Liver (tissue), 3 donors: ENCODE data around the gene MAN1C1.

ENCODE experiments used
- ATF3 ChIP-seq: IDR thresholded peaks from 2 replicates; pipeline ENCODE4 v1.6.1; 2016; ENCODE audit warnings: antibody characterized with exemption
- CTCF ChIP-seq: fragments of 150-350 bp; IDR thresholded peaks from 2 replicates; pipeline ENCODE4 v1.5.1; 2017; ENCODE audit warnings: improper control_type of control experiment, low read depth, low read length; ENCODE audit not compliant: missing input control
- JUND ChIP-seq, 2 donors: IDR thresholded peaks; 2 replicates each; pipeline ENCODE4 v1.6.1; 2016; ENCODE audit warnings: antibody characterized with exemption in 2 of 2
- NR2F2 ChIP-seq: IDR thresholded peaks from 2 replicates; pipeline ENCODE4 v1.6.1; 2016; ENCODE audit warnings: antibody characterized with exemption
- RAD21 ChIP-seq, 2 donors: IDR thresholded peaks; 2 replicates each; pipeline ENCODE4 v1.6.1; 2016; ENCODE audit warnings: antibody characterized with exemption in 2 of 2, mild to moderate bottlenecking in 2 of 2
- donor health status: healthy.
- donor health status: healthy.

GRCh38 chr1:25755475-25756125 is 139.0 kb downstream of the MAN1C1 start:
- no peak for TF ChIP-seq CTCF
- no peak for TF ChIP-seq RAD21 (IDR thresholded peaks at IDR 0.05)
- TF ChIP-seq JUND (IDR thresholded peaks at IDR 0.05): no peak
- TF ChIP-seq ATF3: no peak
- TF ChIP-seq NR2F2: no peak
